Gastrocnemius medialis (tissue), 4 donors: ENCODE data around the gene WDHD1. TPM values are rescaled to one million over a fixed set of nuclear protein-coding genes. Genes with fewer than 3 reads are reported as not detected.
"Not testable (repeated sequence)": the region's sequence is repeated elsewhere in the genome, so short reads cannot be mapped to it uniquely, and the experiment has no call there.

ENCODE experiments used
- ATAC-seq, 2 donors: fragments of 150-250 bp; one replicate each; pipeline ENCODE4 v1.9.1; 2016
- DNase-seq, 2 donors: peaks; one replicate each; pipeline ENCODE4 v3.0.0-alpha.2; 2019
- H3K27ac ChIP-seq, 4 donors: fragments of 200-600 bp; sonication (generic); 1 replicate in 1 of 4; 2 replicates in 3 of 4; pipeline ENCODE4 v1.5.1; 2016 to 2018; ENCODE audit warnings: mild to moderate bottlenecking in 2 of 4, moderate library complexity in 1 of 4
- H3K27me3 ChIP-seq, 3 donors: fragments of 200-600 bp; sonication (generic) in 2 of 3; 1 replicate in 1 of 3; 2 replicates in 2 of 3; pipeline versions ENCODE4 v1.5.1 to v1.6.0; 2016 to 2019; ENCODE audit warnings: mild to moderate bottlenecking in 1 of 3, moderate library complexity in 1 of 3
- H3K36me3 ChIP-seq, 2 donors: fragments of 200-600 bp; sonication (generic) in 1 of 2; one replicate each; pipeline ENCODE4 v1.5.1; 2017 to 2018
- H3K4me1 ChIP-seq, 2 donors: fragments of 200-600 bp; sonication (generic) in 1 of 2; one replicate each; pipeline ENCODE4 v1.5.1; 2016 to 2017; ENCODE audit warnings: mild to moderate bottlenecking in 2 of 2
- H3K4me3 ChIP-seq, 4 donors: fragments of 200-600 bp; sonication (generic) in 3 of 4; 1 replicate in 1 of 4; 2 replicates in 3 of 4; pipeline ENCODE4 v1.5.1; 2016 to 2019; ENCODE audit warnings: mild to moderate bottlenecking in 2 of 4
- H3K9me3 ChIP-seq, 3 donors: fragments of 200-600 bp; sonication (generic) in 2 of 3; 1 replicate in 1 of 3; 2 replicates in 2 of 3; pipeline ENCODE4 v1.5.1; 2016 to 2019
- CTCF ChIP-seq, 5 experiments: fragments of 450-650 bp in 3 of 5; fragments of 200-600 bp in 2 of 5; sonication (generic) in 2 of 5; IDR thresholded peaks in 4 of 5; conservative IDR thresholded peaks in 1 of 5; 1 replicate in 4 of 5; 2 replicates in 1 of 5; pipeline ENCODE4 v1.5.1; 2016 to 2019; ENCODE audit warnings: antibody characterized with exemption in 5 of 5, mild to moderate bottlenecking in 3 of 5, moderate library complexity in 3 of 5
- POLR2A ChIP-seq, 2 donors: fragments of 450-650 bp; IDR thresholded peaks; one replicate each; pipeline ENCODE4 v1.6.1; 2017; ENCODE audit warnings: antibody characterized with exemption in 2 of 2, mild to moderate bottlenecking in 2 of 2, moderate library complexity in 2 of 2
- in situ Hi-C, 4 donors: fragments of 200-750 bp; cut with MboI; loops; one replicate each; pipeline versions ENCODE4 v1.15.0 to v1.8.0; 2017; ENCODE audit warnings: low sequenced_read_pairs in 4 of 4
- intact Hi-C: fragments of 100-400 bp; cut with DNase I; formaldehyde crosslinking; loops from one replicate; pipeline ENCODE4 v1.15.1; 2023; ENCODE audit warnings: low total_unique reads
- total RNA-seq, 4 donors: library from RNA; depleted of rRNA; stranded (reverse); fragments of >200 nt; gene quantifications; one replicate each; pipeline versions ENCODE4 v1.1.0 to v1.2.3, GENCODE V29; 2016

WDHD1 gene
- total RNA-seq, 4 donors from 2014 or later: 0.72 to 1.2 (median 1.0) TPM

- ATAC-seq (no peak), DNase-seq (no peak)
- no peak overlapping the region for H3K4me3 ChIP-seq
- no peaks in the 10 kb centered on the region for H3K9me3 ChIP-seq
- H3K27me3 ChIP-seq: no peaks in the 10 kb centered on the region
- H3K36me3 ChIP-seq: no peaks in the 10 kb centered on the region
- H3K4me1 ChIP-seq: no peaks in the 10 kb centered on the region
- TF ChIP-seq POLR2A (IDR thresholded peaks at IDR 0.05) (no peak), CTCF (IDR thresholded peaks at IDR 0.05 in 4 of 5, conservative IDR thresholded peaks at IDR 0.05 in 1 of 5) (no peak)
- intact Hi-C loops: no loop called here
- in situ Hi-C loops: no loop called here
- H3K27ac ChIP-seq: no peak overlapping the region
These were observed 71.8 kb downstream of the WDHD1 start for GRCh38 chr14:54955143-54955542.

GRCh38 chr14:54953609-54954008, 73.3 kb downstream of the WDHD1 start:
- H3K9me3 ChIP-seq, H3K27ac ChIP-seq, DNase-seq, ATAC-seq, in situ Hi-C loops, intact Hi-C loops, H3K36me3 ChIP-seq, H3K27me3 ChIP-seq, H3K4me3 ChIP-seq, H3K4me1 ChIP-seq: not testable (repeated sequence)

- H3K4me3 ChIP-seq, H3K9me3 ChIP-seq, H3K4me1 ChIP-seq, in situ Hi-C loops, DNase-seq, H3K27me3 ChIP-seq, intact Hi-C loops, ATAC-seq, H3K36me3 ChIP-seq, H3K27ac ChIP-seq: not testable (repeated sequence)
These were observed 74.1 kb downstream of the WDHD1 start for GRCh38 chr14:54952803-54953202.

GRCh38 chr14:54947230-54947629, 79.7 kb downstream of the WDHD1 start:
- H3K27me3 ChIP-seq: no peaks in the 10 kb centered on the region
- intact Hi-C loops: no loop called here
- no peak overlapping the region for H3K4me3 ChIP-seq
- H3K27ac ChIP-seq: no peak overlapping the region
- DNase-seq (no peak), ATAC-seq (no peak)
- H3K4me1 ChIP-seq: no peaks in the 10 kb centered on the region
- TF ChIP-seq CTCF (IDR thresholded peaks at IDR 0.05 in 4 of 5, conservative IDR thresholded peaks at IDR 0.05 in 1 of 5) (no peak), POLR2A (IDR thresholded peaks at IDR 0.05) (no peak)
- no peaks in the 10 kb centered on the region for H3K9me3 ChIP-seq
- in situ Hi-C loops: no loop called here
- no peaks in the 10 kb centered on the region for H3K36me3 ChIP-seq

GRCh38 chr14:54946500-54946899, 80.4 kb downstream of the WDHD1 start:
- H3K27me3 ChIP-seq: no peaks in the 10 kb centered on the region
- H3K4me3 ChIP-seq: no peak overlapping the region
- in situ Hi-C loops: no loop called here
- no peaks in the 10 kb centered on the region for H3K4me1 ChIP-seq
- H3K27ac ChIP-seq: no peak overlapping the region
- no peak for TF ChIP-seq CTCF (IDR thresholded peaks at IDR 0.05 in 4 of 5, conservative IDR thresholded peaks at IDR 0.05 in 1 of 5)
- no peak for TF ChIP-seq POLR2A (IDR thresholded peaks at IDR 0.05)
- no peak for ATAC-seq
- intact Hi-C loops: no loop called here
- no peaks in the 10 kb centered on the region for H3K36me3 ChIP-seq
- DNase-seq: no peak
- H3K9me3 ChIP-seq: no peaks in the 10 kb centered on the region

GRCh38 chr14:54944737-54945391, 82.0 kb downstream of the WDHD1 start:
- no peak for ATAC-seq
- intact Hi-C loops (no loop called here), in situ Hi-C loops (no loop called here)
- no peak for DNase-seq
- TF ChIP-seq CTCF (IDR thresholded peaks at IDR 0.05 in 4 of 5, conservative IDR thresholded peaks at IDR 0.05 in 1 of 5) (no peak), POLR2A (IDR thresholded peaks at IDR 0.05) (no peak)
- H3K27me3 ChIP-seq: no peaks in the 10 kb centered on the region
- no peaks in the 10 kb centered on the region for H3K4me1 ChIP-seq
- no peaks in the 10 kb centered on the region for H3K9me3 ChIP-seq
- no peaks in the 10 kb centered on the region for H3K36me3 ChIP-seq
- no peak overlapping the region for H3K27ac ChIP-seq
- no peak overlapping the region for H3K4me3 ChIP-seq
